DOHH2 (cell line): ENCODE results near the gene C12orf42.

Source experiments
- H3F3A ChIP-seq: fragments of 200-600 bp; sonication (generic), shearing (Covaris generic); 2 replicates; pipeline ENCODE4 v1.6.0; 2016; ENCODE audit warnings: antibody characterized with exemption, mild to moderate bottlenecking; ENCODE audit not compliant: control insufficient read depth, insufficient read depth
- H3K27ac ChIP-seq: fragments of 200-600 bp; sonication (generic); 2 replicates; pipeline ENCODE4 v1.5.1; 2014; ENCODE audit warnings: low read depth, mild to moderate bottlenecking, low read length, moderate library complexity
- H3K27me3 ChIP-seq: fragments of 200-600 bp; sonication (generic); 2 replicates; pipeline ENCODE4 v1.6.1; 2014; ENCODE audit warnings: mild to moderate bottlenecking, low read length, mixed read lengths; ENCODE audit not compliant: control insufficient read depth
- H3K36me3 ChIP-seq: fragments of 200-600 bp; sonication (generic); 2 replicates; pipeline ENCODE4 v1.6.1; 2014; ENCODE audit warnings: mild to moderate bottlenecking, low read length, moderate library complexity, mixed read lengths; ENCODE audit not compliant: control insufficient read depth
- H3K4me1 ChIP-seq: fragments of 200-600 bp; sonication (generic); 2 replicates; pipeline ENCODE4 v1.6.1; 2014; ENCODE audit warnings: mild to moderate bottlenecking, low read length, mixed read lengths; ENCODE audit not compliant: control insufficient read depth
- H3K4me2 ChIP-seq: fragments of 200-600 bp; sonication (generic); 2 replicates; pipeline ENCODE4 v1.6.0; 2014; ENCODE audit warnings: mild to moderate bottlenecking, low read length, moderate library complexity
- H3K4me3 ChIP-seq: fragments of 200-600 bp; sonication (generic); 2 replicates; pipeline ENCODE4 v1.5.1; 2014; ENCODE audit warnings: mild to moderate bottlenecking, low read length, mixed read lengths
- H3K79me2 ChIP-seq: fragments of 200-600 bp; sonication (generic); 2 replicates; pipeline ENCODE4 v1.6.1; 2014; ENCODE audit warnings: mild to moderate bottlenecking, low read length, mixed read lengths; ENCODE audit not compliant: control insufficient read depth
- H3K9me2 ChIP-seq: fragments of 200-600 bp; sonication (generic); replicated peaks from 2 replicates; pipeline ENCODE4 v1.6.1; 2014; ENCODE audit warnings: mild to moderate bottlenecking, low read length, mixed read lengths; ENCODE audit not compliant: control insufficient read depth
- H3K9me3 ChIP-seq: fragments of 200-600 bp; sonication (generic); 2 replicates; pipeline ENCODE4 v1.6.1; 2014; ENCODE audit warnings: antibody characterized with exemption, low read length, mixed read lengths; ENCODE audit not compliant: control insufficient read depth, insufficient read depth
- H4K20me1 ChIP-seq: fragments of 200-600 bp; sonication (generic); 2 replicates; pipeline ENCODE4 v1.6.0; 2014; ENCODE audit warnings: low read depth, mild to moderate bottlenecking, antibody characterized with exemption, low read length, moderate library complexity; ENCODE audit not compliant: control insufficient read depth, insufficient read depth
- EZH2phosphoT487 ChIP-seq: fragments of 200-600 bp; sonication (generic); IDR thresholded peaks from 2 replicates; pipeline ENCODE4 v1.6.1; 2017; ENCODE audit warnings: borderline replicate concordance, mild to moderate bottlenecking, antibody characterized with exemption, low read length, moderate library complexity, mixed read lengths
- TF ChIP-seq, protein P1 (sequence below): fragments of 200-600 bp; sonication (generic); IDR thresholded peaks from one replicate; pipeline ENCODE4 v1.5.1; 2014; ENCODE audit warnings: antibody characterized with exemption, mild to moderate bottlenecking, low read depth, low read length; ENCODE audit not compliant: poor library complexity, severe bottlenecking

C12orf42 gene

DNA sequence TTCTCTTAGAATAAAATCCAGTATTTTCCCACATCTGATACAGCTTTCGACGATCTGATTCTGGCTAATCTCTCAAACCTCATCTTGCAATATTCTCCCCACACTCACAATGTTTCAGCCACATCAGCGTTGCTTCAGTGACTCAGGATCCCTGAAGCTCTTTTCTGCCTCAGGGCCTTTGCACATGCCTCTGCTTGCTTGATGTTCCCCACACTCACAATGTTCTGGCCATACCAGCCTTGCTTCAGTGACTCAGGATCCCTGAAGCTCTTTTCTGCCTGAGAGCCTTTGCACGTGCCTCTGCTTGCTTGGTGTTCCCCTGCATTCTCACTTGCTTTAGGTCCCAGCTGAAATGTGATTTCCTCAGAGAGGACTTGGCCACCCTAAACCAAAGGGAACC lies 2.6 kb downstream of the C12orf42 start:
- no peak overlapping the region for H3K4me3 ChIP-seq

DNA sequence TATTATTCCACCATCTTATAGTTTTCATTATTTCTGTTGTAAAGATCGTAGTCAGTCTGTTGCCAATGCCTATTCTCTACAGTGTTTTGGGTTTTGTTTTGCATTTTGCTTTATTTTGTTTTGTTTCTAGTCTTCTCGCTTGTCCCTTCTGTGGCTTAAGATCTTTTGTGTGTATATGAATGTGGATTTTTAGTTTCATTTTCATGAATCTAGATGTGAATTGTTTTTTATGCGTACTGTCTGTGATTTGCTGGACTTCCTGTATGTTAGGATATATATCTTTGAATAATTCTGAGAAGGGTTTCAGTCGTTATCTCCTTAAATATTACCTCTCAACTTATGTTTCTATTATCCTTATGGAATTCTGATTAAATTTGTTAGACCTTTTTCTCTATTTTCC lies 13.4 kb downstream of the C12orf42 start:
- no peak for TF ChIP-seq EZH2phosphoT487
- TF ChIP-seq, protein P1, sequence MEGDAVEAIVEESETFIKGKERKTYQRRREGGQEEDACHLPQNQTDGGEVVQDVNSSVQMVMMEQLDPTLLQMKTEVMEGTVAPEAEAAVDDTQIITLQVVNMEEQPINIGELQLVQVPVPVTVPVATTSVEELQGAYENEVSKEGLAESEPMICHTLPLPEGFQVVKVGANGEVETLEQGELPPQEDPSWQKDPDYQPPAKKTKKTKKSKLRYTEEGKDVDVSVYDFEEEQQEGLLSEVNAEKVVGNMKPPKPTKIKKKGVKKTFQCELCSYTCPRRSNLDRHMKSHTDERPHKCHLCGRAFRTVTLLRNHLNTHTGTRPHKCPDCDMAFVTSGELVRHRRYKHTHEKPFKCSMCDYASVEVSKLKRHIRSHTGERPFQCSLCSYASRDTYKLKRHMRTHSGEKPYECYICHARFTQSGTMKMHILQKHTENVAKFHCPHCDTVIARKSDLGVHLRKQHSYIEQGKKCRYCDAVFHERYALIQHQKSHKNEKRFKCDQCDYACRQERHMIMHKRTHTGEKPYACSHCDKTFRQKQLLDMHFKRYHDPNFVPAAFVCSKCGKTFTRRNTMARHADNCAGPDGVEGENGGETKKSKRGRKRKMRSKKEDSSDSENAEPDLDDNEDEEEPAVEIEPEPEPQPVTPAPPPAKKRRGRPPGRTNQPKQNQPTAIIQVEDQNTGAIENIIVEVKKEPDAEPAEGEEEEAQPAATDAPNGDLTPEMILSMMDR: no peak
- Histone ChIP-seq H3K4me1 (no peaks in the 10 kb centered on the region), H3K79me2 (no peaks in the 10 kb centered on the region), H4K20me1 (no peaks in the 10 kb centered on the region), H3K4me2 (no peak overlapping the region), H3F3A (no peaks in the 10 kb centered on the region), H3K27ac (no peak overlapping the region), H3K36me3 (no peaks in the 10 kb centered on the region), H3K4me3 (no peak overlapping the region), H3K9me3 (no peaks in the 10 kb centered on the region), H3K27me3 (no peaks in the 10 kb centered on the region), H3K9me2 (no peaks in the 10 kb centered on the region)

More for the DNA sequence above, 2.6 kb downstream of the C12orf42 start:
- Histone ChIP-seq H3K36me3 (no peaks in the 10 kb centered on the region), H3K4me1 (no peaks in the 10 kb centered on the region), H3K79me2 (no peaks in the 10 kb centered on the region), H3K9me2 (no peaks in the 10 kb centered on the region), H4K20me1 (no peaks in the 10 kb centered on the region), H3K9me3 (no peaks in the 10 kb centered on the region), H3K4me2 (no peak overlapping the region), H3F3A (no peaks in the 10 kb centered on the region), H3K27ac (no peak overlapping the region), H3K27me3 (no peaks in the 10 kb centered on the region)
- TF ChIP-seq, protein P1: no peak
- TF ChIP-seq EZH2phosphoT487: no peak

DNA sequence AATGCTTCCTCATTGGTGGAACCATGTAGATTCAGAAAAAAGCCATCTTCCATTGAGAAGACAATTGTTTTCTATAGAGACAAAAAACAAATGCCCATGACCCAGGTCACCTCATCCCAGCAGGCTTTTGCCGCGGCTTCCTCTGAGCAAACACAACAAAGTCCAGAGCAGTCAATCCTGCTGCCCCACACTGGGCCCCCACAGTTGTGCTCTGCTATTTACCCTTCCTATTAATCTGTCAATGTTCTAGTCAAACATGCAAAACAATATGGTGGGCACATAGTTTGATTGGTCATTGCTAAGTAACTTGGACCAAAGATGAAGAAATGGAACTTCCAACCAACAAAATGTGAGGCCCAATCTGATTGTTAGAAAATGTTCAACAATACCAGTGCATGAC lies 20.7 kb downstream of the C12orf42 start:
- Histone ChIP-seq H3K4me1 (no peaks in the 10 kb centered on the region), H3K4me3 (no peak overlapping the region)

DNA sequence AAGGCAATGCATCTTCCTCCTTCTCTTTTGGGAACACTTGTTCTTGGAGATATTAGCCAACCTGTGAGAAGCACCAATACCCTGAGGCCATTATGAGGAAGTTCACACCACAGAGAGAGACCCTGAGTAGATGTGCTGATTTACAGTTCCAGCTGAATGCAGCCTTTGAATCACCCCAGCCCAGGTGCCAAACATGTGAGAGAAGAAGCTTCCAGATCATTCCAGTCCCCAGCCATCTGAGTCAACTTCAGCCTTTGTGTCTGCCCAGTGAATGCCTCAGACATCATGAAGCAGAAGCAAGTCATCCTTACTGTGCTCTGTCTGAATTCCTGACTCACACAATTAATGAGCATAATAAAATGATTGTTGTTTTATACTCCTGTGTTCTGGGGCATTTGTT lies 25.1 kb downstream of the C12orf42 start:
- Histone ChIP-seq H3K4me2 (no peak overlapping the region), H3K27me3 (no peaks in the 10 kb centered on the region), H3K27ac (no peak overlapping the region), H3K4me3 (no peak overlapping the region), H4K20me1 (no peaks in the 10 kb centered on the region), H3K9me2 (no peaks in the 10 kb centered on the region), H3F3A (no peaks in the 10 kb centered on the region), H3K4me1 (no peaks in the 10 kb centered on the region), H3K36me3 (no peaks in the 10 kb centered on the region), H3K9me3 (no peaks in the 10 kb centered on the region; the same call in 1 of the 2 replicates), H3K79me2 (no peaks in the 10 kb centered on the region)
- no peak for TF ChIP-seq EZH2phosphoT487
- TF ChIP-seq, protein P1: no peak

More for the DNA sequence above, 20.7 kb downstream of the C12orf42 start:
- no peak overlapping the region for H3K27ac ChIP-seq
- no peaks in the 10 kb centered on the region for H4K20me1 ChIP-seq
- H3K9me2 ChIP-seq: no peaks in the 10 kb centered on the region
- no peaks in the 10 kb centered on the region for H3K79me2 ChIP-seq
- H3F3A ChIP-seq: no peaks in the 10 kb centered on the region
- H3K27me3 ChIP-seq: 0 out of 2 replicates have a peak, but pooled peaks cover 2% of the 10 kb centered on the region
- no peaks in the 10 kb centered on the region for H3K9me3 ChIP-seq
- H3K4me2 ChIP-seq: no peak overlapping the region
- TF ChIP-seq EZH2phosphoT487: no peak
- no peaks in the 10 kb centered on the region for H3K36me3 ChIP-seq
